Naive thymus-derived CD4-positive, alpha-beta T cell (primary cell): ENCODE measurements around the gene CRYBG2. TPM values are rescaled to one million over a fixed set of nuclear protein-coding genes. Genes with fewer than 3 reads are reported as not detected.

Source experiments
- ATAC-seq: fragments of 150-1000 bp; cut with Tn5 transposase; 2 replicates; pipeline ENCODE4 v1.10.0; 2021; ENCODE audit warnings: mild to moderate bottlenecking, moderate library complexity
- CTCF ChIA-PET: fragments of 350-600 bp; sonication (Branson Sonifier 250); formaldehyde crosslinking; loops from one replicate; lab custom pipeline; 2021; ENCODE audit warnings: antibody characterized with exemption; lab: Charles Lee
- POLR2A ChIA-PET: fragments of 350-600 bp; sonication (Branson Sonifier 250); formaldehyde crosslinking; loops from one replicate; lab custom pipeline; 2021; ENCODE audit warnings: antibody characterized with exemption, inconsistent platforms; lab: Charles Lee
- DNase-seq, 9 donors: peaks; one replicate each; pipeline versions ENCODE4 v3.0.0 to v3.0.0-alpha.2; 2020 to 2022; ENCODE audit warnings: mixed read lengths in 1 of 9
- H3K27ac ChIP-seq: one replicate; pipeline ENCODE4 v1.7.0; 2013; ENCODE audit warnings: mild to moderate bottlenecking, low read depth, low read length, moderate library complexity
- H3K27me3 ChIP-seq, 2 donors: one replicate each; pipeline ENCODE4 v1.7.0; 2013; ENCODE audit warnings: low read length in 2 of 2, mild to moderate bottlenecking in 2 of 2, moderate library complexity in 2 of 2; ENCODE audit not compliant: control insufficient read depth in 2 of 2, insufficient read depth in 2 of 2
- H3K36me3 ChIP-seq, 3 experiments: 1 replicate in 2 of 3; 2 replicates in 1 of 3; pipeline ENCODE4 v1.7.0; 2013; ENCODE audit warnings: low read length in 3 of 3, mild to moderate bottlenecking in 3 of 3, moderate library complexity in 1 of 3; ENCODE audit not compliant: insufficient read depth in 3 of 3, control insufficient read depth in 2 of 3
- H3K4me1 ChIP-seq, 2 donors: one replicate each; pipeline ENCODE4 v1.7.0; 2013; ENCODE audit warnings: low read length in 2 of 2, mild to moderate bottlenecking in 2 of 2, moderate library complexity in 1 of 2; ENCODE audit not compliant: control insufficient read depth in 2 of 2, insufficient read depth in 2 of 2
- H3K4me3 ChIP-seq: 2 replicates; pipeline ENCODE4 v1.7.0; 2013; ENCODE audit warnings: mild to moderate bottlenecking, low read length
- H3K9me3 ChIP-seq, 3 experiments: 1 replicate in 2 of 3; 2 replicates in 1 of 3; pipeline ENCODE4 v1.7.0; 2013; ENCODE audit warnings: low read length in 3 of 3; ENCODE audit not compliant: control insufficient read depth in 2 of 3
- H3K27ac Mint-ChIP-seq, 9 donors: one replicate each; pipeline ENCODE4 v1.8.0; 2020 to 2022; ENCODE audit warnings: mixed read lengths in 9 of 9, mild to moderate bottlenecking in 8 of 9, moderate library complexity in 5 of 9, inconsistent platforms in 2 of 9
- H3K27me3 Mint-ChIP-seq, 5 donors: one replicate each; pipeline ENCODE4 v1.8.0; 2021 to 2022; ENCODE audit warnings: mixed read lengths in 5 of 5, mild to moderate bottlenecking in 1 of 5
- H3K36me3 Mint-ChIP-seq, 5 donors: one replicate each; pipeline ENCODE4 v1.8.0; 2020 to 2022; ENCODE audit warnings: mixed read lengths in 5 of 5, mild to moderate bottlenecking in 3 of 5, inconsistent platforms in 1 of 5
- H3K4me1 Mint-ChIP-seq, 7 donors: one replicate each; pipeline ENCODE4 v1.8.0; 2020 to 2022; ENCODE audit warnings: mixed read lengths in 7 of 7, mild to moderate bottlenecking in 3 of 7, inconsistent platforms in 1 of 7
- H3K4me3 Mint-ChIP-seq, 10 donors: one replicate each; pipeline ENCODE4 v1.8.0; 2020 to 2022; ENCODE audit warnings: mild to moderate bottlenecking in 10 of 10, mixed read lengths in 10 of 10, moderate library complexity in 6 of 10, inconsistent platforms in 2 of 10
- H3K9me3 Mint-ChIP-seq, 11 donors: one replicate each; pipeline ENCODE4 v1.8.0; 2020 to 2022; ENCODE audit warnings: mixed read lengths in 11 of 11, mild to moderate bottlenecking in 4 of 11, inconsistent platforms in 1 of 11, moderate library complexity in 1 of 11
- intact Hi-C, 2 donors: fragments of 100-400 bp; cut with micrococcal nuclease; formaldehyde crosslinking; loops; one replicate each; pipeline ENCODE4 v1.15.1; 2023
- polyA plus RNA-seq, 2 donors: library from polyadenylated mRNA; unstranded; fragments of 300-500 nt; fragmentation: Illumina TruSeq; gene quantifications; one replicate each; pipeline ENCODE4 v1.2.3, GENCODE V29; 2021
- total RNA-seq, 6 experiments: library from RNA in 5 of 6; stranded (reverse) in 5 of 6; gene quantifications; 1 replicate in 5 of 6; 2 replicates in 1 of 6; pipeline ENCODE4 v1.2.3 and lab custom pipeline; 2021 to 2026

CRYBG2 gene
- total and polyA plus RNA-seq, 7 experiments from 2014 or later = 0.59 to 1.5 (median 1.1) TPM; not detected in 2

GRCh38 chr1:26338670-26339069, 15.3 kb downstream of the CRYBG2 start:
- DNase-seq = no peak
- Histone ChIP-seq H3K27me3 (no peaks in the 10 kb centered on the region), H3K4me1 (peaks cover 5 to 7% of the 10 kb centered on the region in 2 donors), H3K36me3 (no peaks in the 10 kb centered on the region), H3K27ac (no peak overlapping the region), H3K4me3 (no peak overlapping the region), H3K9me3 (no peaks in the 10 kb centered on the region)
- Mint-ChIP-seq H3K27ac (peak overlapping the region in 5 of 9 donors; percentile 15 to 72 (median 48)), H3K4me3 (no peak overlapping the region), H3K9me3 (peaks cover 0 to 2% (median 0%) of the 10 kb centered on the region in 11 donors), H3K36me3 (no peaks in the 10 kb centered on the region), H3K4me1 (peaks cover 0 to 13% (median 10%) of the 10 kb centered on the region in 7 donors), H3K27me3 (peaks cover 0 to 28% (median 0%) of the 10 kb centered on the region in 5 donors)
- CTCF ChIA-PET = interaction anchor here (0.8 kb wide), 1 partner anchor 26 kb away, joined by 4 read pairs; no protein-coding TSS in a partner anchor
- intact Hi-C loops = loop anchor here in 1 of 2 donors (5.0 kb wide), 1 partner anchor 39 kb away; no protein-coding TSS in a partner anchor
- POLR2A ChIA-PET = interaction anchor here (0.6 to 1.8 kb wide), 6 partner anchors 12 to 93 kb away, joined by 3 to 7 read pairs (median 5); partner anchors contain the start of genes CD52 and DHDDS
- ATAC-seq = no peak

GRCh38 chr1:26337625-26338024, 16.3 kb downstream of the CRYBG2 start:
- DNase-seq (no peak), ATAC-seq (no peak)
- H3K9me3 ChIP-seq = no peaks in the 10 kb centered on the region
- no peak overlapping the region for H3K4me3 ChIP-seq
- intact Hi-C loops = loop anchor here in 1 of 2 donors (2.0 to 5.0 kb wide), 3 partner anchors 17 to 40 kb away; no protein-coding TSS in a partner anchor
- peaks cover 5 to 7% of the 10 kb centered on the region in 2 donors for H3K4me1 ChIP-seq
- POLR2A ChIA-PET = interaction anchor here (1.0 to 1.8 kb wide), 4 partner anchors 11 to 20 kb away, joined by 3 to 7 read pairs (median 4); partner anchors contain the start of gene CD52
- H3K9me3 Mint-ChIP-seq = peaks cover 0 to 2% (median 0%) of the 10 kb centered on the region in 11 donors
- H3K27me3 Mint-ChIP-seq = peaks cover 0 to 28% (median 0%) of the 10 kb centered on the region in 5 donors
- no peaks in the 10 kb centered on the region for H3K27me3 ChIP-seq
- H3K4me3 Mint-ChIP-seq = peak overlapping the region in 6 of 10 donors; percentile 40 to 90 (median 63)
- peak overlapping the region in 2 of 9 donors; percentile 38 to 77 for H3K27ac Mint-ChIP-seq
- no peak overlapping the region for H3K27ac ChIP-seq
- H3K4me1 Mint-ChIP-seq = peaks cover 0 to 13% (median 10%) of the 10 kb centered on the region in 7 donors
- no peaks in the 10 kb centered on the region for H3K36me3 ChIP-seq
- H3K36me3 Mint-ChIP-seq = no peaks in the 10 kb centered on the region
- CTCF ChIA-PET = interaction anchor here (1.1 kb wide), 1 partner anchor 26 kb away, joined by 4 read pairs; no protein-coding TSS in a partner anchor

GRCh38 chr1:26337206-26337535, 16.8 kb downstream of the CRYBG2 start:
- peaks cover 5 to 7% of the 10 kb centered on the region in 2 donors for H3K4me1 ChIP-seq
- no peaks in the 10 kb centered on the region for H3K9me3 ChIP-seq
- no peak overlapping the region for H3K4me3 ChIP-seq
- Mint-ChIP-seq H3K9me3 (peaks cover 0 to 2% (median 0%) of the 10 kb centered on the region in 11 donors), H3K27ac (peak overlapping the region in 1 of 9 donors; percentile 9), H3K4me1 (peaks cover 0 to 13% (median 10%) of the 10 kb centered on the region in 7 donors), H3K27me3 (peaks cover 0 to 28% (median 0%) of the 10 kb centered on the region in 5 donors), H3K4me3 (peak overlapping the region in 9 of 10 donors; percentile 39 to 90 (median 73)), H3K36me3 (no peaks in the 10 kb centered on the region)
- DNase-seq (no peak), ATAC-seq (no peak)
- peak overlapping the region; percentile 58 for H3K27ac ChIP-seq
- intact Hi-C loops = loop anchor here in 1 of 2 donors (2.0 to 5.0 kb wide), 3 partner anchors 16 to 40 kb away; no protein-coding TSS in a partner anchor
- no peaks in the 10 kb centered on the region for H3K27me3 ChIP-seq
- no peaks in the 10 kb centered on the region for H3K36me3 ChIP-seq
- CTCF ChIA-PET = interaction anchor here (1.1 kb wide), 1 partner anchor 27 kb away, joined by 4 read pairs; no protein-coding TSS in a partner anchor
- POLR2A ChIA-PET = interaction anchor here (0.6 to 1.8 kb wide), 4 partner anchors 10 to 1089 kb away, joined by 3 to 5 read pairs (median 4); partner anchors contain the start of gene CD52

- peak overlapping the region; percentile 58 for H3K27ac ChIP-seq
- peak; percentile 96 for ATAC-seq
- peak overlapping the region; percentile 86 to 92 (median 89) for H3K4me3 Mint-ChIP-seq
Measured at GRCh38 chr1:26336477-26337205, 17.3 kb downstream of the CRYBG2 start.

GRCh38 chr1:26335774-26336476, 18.0 kb downstream of the CRYBG2 start:
- H3K9me3 ChIP-seq = no peaks in the 10 kb centered on the region
- Mint-ChIP-seq H3K36me3 (peaks cover 0 to 2% (median 0%) of the 10 kb centered on the region in 5 donors), H3K4me1 (peaks cover 0 to 13% (median 10%) of the 10 kb centered on the region in 7 donors), H3K9me3 (peaks cover 0 to 2% (median 0%) of the 10 kb centered on the region in 11 donors), H3K27me3 (peaks cover 0 to 23% (median 0%) of the 10 kb centered on the region in 5 donors), H3K27ac (peak overlapping the region in 7 of 9 donors; percentile 14 to 83 (median 49)), H3K4me3 (peak overlapping the region; percentile 86 to 92 (median 89))
- POLR2A ChIA-PET = interaction anchor here (0.6 to 1.1 kb wide), 3 partner anchors 9 to 14 kb away, joined by 3 to 4 read pairs (median 3); no protein-coding TSS in a partner anchor
- peaks cover 5 to 7% of the 10 kb centered on the region in 2 donors for H3K4me1 ChIP-seq
- CTCF ChIA-PET = interaction anchor here (0.7 kb wide), 1 partner anchor 60 kb away, joined by 3 read pairs; no protein-coding TSS in a partner anchor
- peak overlapping the region; percentile 65 for H3K4me3 ChIP-seq
- DNase-seq = peak in 2 of 9 donors; percentile 19 to 26
- H3K36me3 ChIP-seq = no peaks in the 10 kb centered on the region
- peak overlapping the region; percentile 58 for H3K27ac ChIP-seq
- H3K27me3 ChIP-seq = no peaks in the 10 kb centered on the region
- intact Hi-C loops = loop anchor here in 1 of 2 donors (1.0 to 5.0 kb wide), 5 partner anchors 15 to 60 kb away; no protein-coding TSS in a partner anchor
- ATAC-seq = peak; percentile 8

More at GRCh38 chr1:26336477-26337205, 17.3 kb downstream of the CRYBG2 start:
- ChIA-PET POLR2A (interaction anchor here (0.6 to 1.8 kb wide), 3 partner anchors 15 to 1088 kb away, joined by 3 to 5 read pairs (median 5); partner anchors contain the start of gene CD52), CTCF (no interaction called here)
- intact Hi-C loops = loop anchor here in 1 of 2 donors (1.0 to 5.0 kb wide), 5 partner anchors 16 to 60 kb away; no protein-coding TSS in a partner anchor
- Mint-ChIP-seq H3K4me1 (peaks cover 0 to 13% (median 10%) of the 10 kb centered on the region in 7 donors), H3K36me3 (no peaks in the 10 kb centered on the region), H3K27me3 (peaks cover 0 to 23% (median 0%) of the 10 kb centered on the region in 5 donors), H3K27ac (peak overlapping the region in 2 of 9 donors; percentile 9 to 68), H3K9me3 (peaks cover 0 to 2% (median 0%) of the 10 kb centered on the region in 11 donors)
- peak overlapping the region; percentile 65 for H3K4me3 ChIP-seq
- peak; percentile 55 to 79 (median 74) for DNase-seq
- no peaks in the 10 kb centered on the region for H3K9me3 ChIP-seq
- no peaks in the 10 kb centered on the region for H3K27me3 ChIP-seq
- H3K4me1 ChIP-seq = peaks cover 5 to 7% of the 10 kb centered on the region in 2 donors
- H3K36me3 ChIP-seq = no peaks in the 10 kb centered on the region
